ENCODE measurements around the gene CYP27C1. TPM values are rescaled to one million over a fixed set of nuclear protein-coding genes. Genes with fewer than 3 reads are reported as not detected.
A peak's percentile ranks its signal among the peaks of the same experiment; 100 is the strongest.
"Not testable (repeated sequence)": the region's sequence is repeated elsewhere in the genome, so short reads cannot be mapped to it uniquely, and the experiment has no call there.

The CYP27C1 gene
- total RNA-seq, 1 donor from 2014 or later, result 8.0 TPM

DNA sequence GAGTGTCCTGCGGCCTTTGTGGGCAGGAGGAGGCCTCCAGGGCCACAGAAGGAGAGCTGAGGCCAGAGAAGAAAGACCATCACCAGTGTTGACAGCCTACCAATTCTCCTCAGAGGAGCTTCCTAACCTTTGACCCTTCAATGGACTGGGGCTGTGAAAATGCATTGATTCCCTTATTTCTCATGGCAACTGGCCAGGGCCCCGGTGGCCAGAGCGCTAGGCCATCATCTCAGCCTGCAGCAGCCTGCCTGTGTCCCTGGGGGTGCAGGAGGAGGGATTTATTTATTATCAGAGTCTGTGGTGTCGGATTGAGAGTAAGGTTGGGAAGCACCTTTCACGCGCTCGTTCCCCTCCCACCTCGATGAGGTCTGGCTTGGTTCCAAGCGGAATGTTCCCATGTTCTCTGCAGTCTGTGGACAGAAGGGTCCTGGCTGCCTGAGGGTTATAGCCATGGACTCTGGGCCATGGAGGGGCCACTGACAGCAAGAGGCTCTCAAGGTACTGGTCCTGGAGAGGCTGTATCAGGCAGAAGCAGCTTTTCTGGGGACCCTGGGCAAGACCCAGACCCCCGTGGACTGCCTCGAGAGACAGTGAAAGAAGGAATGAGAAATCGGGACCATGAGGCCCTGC, 53.8 kb downstream of the CYP27C1 start:
- H3K27me3 Mint-ChIP-seq, result peaks cover 2% of the 10 kb centered on the region
- TF ChIP-seq, protein P1, sequence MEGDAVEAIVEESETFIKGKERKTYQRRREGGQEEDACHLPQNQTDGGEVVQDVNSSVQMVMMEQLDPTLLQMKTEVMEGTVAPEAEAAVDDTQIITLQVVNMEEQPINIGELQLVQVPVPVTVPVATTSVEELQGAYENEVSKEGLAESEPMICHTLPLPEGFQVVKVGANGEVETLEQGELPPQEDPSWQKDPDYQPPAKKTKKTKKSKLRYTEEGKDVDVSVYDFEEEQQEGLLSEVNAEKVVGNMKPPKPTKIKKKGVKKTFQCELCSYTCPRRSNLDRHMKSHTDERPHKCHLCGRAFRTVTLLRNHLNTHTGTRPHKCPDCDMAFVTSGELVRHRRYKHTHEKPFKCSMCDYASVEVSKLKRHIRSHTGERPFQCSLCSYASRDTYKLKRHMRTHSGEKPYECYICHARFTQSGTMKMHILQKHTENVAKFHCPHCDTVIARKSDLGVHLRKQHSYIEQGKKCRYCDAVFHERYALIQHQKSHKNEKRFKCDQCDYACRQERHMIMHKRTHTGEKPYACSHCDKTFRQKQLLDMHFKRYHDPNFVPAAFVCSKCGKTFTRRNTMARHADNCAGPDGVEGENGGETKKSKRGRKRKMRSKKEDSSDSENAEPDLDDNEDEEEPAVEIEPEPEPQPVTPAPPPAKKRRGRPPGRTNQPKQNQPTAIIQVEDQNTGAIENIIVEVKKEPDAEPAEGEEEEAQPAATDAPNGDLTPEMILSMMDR (IDR thresholded peaks at IDR 0.05; ENCODE audit: unreplicated experiment), result no peak
- no peak overlapping the region for H3K27ac Mint-ChIP-seq
- H3K9me3 Mint-ChIP-seq (ENCODE audit: low read depth), result no peaks in the 10 kb centered on the region
- no peaks in the 10 kb centered on the region for H3K36me3 Mint-ChIP-seq (ENCODE audit: insufficient read depth)
- peaks cover 45% of the 10 kb centered on the region for H3K4me1 Mint-ChIP-seq (ENCODE audit: low read depth)
- no peak overlapping the region for H3K4me3 Mint-ChIP-seq (ENCODE audit: low read depth)
- no peak for DNase-seq (ENCODE audit: low spot score, unreplicated experiment)

DNA sequence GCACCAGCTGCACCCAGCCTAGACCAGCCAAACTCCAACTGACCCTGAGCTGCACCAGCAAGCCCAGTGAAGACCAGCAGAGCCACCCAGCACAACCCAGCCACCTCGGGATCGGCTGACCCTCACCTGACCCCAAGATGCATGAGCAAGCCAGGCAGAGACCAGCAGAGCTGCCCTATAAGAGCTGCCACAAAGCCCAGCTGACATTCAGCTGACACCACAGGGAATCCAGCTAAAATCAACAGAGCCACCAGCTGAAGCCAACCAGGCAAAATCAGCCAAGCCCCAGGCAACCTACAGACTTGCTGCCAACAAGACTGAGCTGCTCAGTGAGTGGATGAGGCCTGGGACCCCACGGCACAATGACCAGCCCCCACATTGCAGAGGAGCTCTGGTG, 54.6 kb downstream of the CYP27C1 start:
- Mint-ChIP-seq H3K4me1 (ENCODE audit: low read depth) (peaks cover 47% of the 10 kb centered on the region), H3K4me3 (ENCODE audit: low read depth) (no peak overlapping the region), H3K27me3 (peaks cover 9% of the 10 kb centered on the region), H3K27ac (no peak overlapping the region), H3K36me3 (ENCODE audit: insufficient read depth) (no peaks in the 10 kb centered on the region), H3K9me3 (ENCODE audit: low read depth) (no peaks in the 10 kb centered on the region)
- TF ChIP-seq, protein P1 (IDR thresholded peaks at IDR 0.05; ENCODE audit: unreplicated experiment), result no peak
- DNase-seq (ENCODE audit: low spot score, unreplicated experiment), result no peak

DNA sequence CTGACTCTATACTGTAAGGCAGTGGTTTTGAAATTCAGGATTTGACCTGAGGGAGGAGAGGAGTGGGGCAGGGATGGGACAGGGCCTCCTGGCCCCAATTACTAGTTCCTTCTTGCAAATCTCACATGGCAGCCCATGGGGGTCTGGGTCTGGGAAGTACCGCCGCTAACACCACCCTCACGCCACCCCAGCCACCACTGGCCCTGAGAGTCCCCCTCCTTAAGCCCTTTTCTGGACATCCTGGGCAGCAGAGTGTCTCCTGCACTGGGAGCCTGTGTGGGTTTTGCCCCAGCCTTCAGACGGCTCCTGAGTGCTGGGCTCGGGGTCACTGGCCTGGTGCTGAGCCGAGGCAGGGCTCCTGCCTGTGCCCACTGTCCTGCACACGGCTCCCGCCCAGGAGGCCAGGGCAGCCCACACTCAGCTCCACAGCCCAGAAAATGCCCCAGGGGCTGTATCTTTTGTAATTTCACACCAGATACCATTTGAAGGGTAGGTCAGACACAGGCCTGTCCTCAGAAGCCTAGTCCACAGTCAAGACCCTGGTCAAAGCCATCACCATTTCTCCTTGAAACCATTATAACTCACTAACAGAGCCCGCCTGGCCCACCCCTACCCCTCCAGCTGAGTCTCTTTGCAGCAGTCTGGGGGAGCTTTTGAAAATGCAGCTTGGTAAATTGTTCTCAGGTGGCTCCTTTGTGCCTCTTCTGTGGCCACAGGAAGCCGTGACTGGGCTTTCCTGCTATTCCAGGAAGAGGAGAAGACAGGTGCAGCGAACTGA, 55.1 kb downstream of the CYP27C1 start:
- DNase-seq (ENCODE audit: low spot score, unreplicated experiment), result no peak
- no peak overlapping the region for H3K4me3 Mint-ChIP-seq (ENCODE audit: low read depth)
- H3K36me3 Mint-ChIP-seq (ENCODE audit: insufficient read depth), result no peaks in the 10 kb centered on the region

DNA sequence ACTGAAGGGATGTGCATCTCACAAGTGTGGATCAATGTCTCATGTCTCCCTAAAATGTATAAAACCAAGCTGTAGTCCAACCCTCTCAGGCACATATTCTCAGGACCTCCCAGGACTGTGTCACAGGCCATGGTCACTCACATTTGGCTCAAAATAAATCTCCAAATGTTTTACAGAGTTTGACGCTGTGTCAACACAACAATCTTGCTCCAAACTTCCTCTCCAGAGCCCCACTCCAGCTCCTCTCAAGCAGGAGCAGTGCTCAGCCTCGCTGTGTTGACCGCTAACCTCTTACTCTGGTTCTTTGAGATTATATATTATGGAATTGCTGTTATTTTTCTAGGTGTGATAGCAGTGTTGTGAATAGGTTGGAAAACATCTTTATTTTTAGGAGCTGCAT, 56.2 kb downstream of the CYP27C1 start:
- TF ChIP-seq, protein P1 (IDR thresholded peaks at IDR 0.05; ENCODE audit: unreplicated experiment), result no peak

More for the DNA sequence above, 55.1 kb downstream of the CYP27C1 start:
- Mint-ChIP-seq H3K27ac (no peak overlapping the region), H3K4me1 (ENCODE audit: low read depth) (peaks cover 43% of the 10 kb centered on the region), H3K27me3 (peaks cover 9% of the 10 kb centered on the region), H3K9me3 (ENCODE audit: low read depth) (no peaks in the 10 kb centered on the region)
- TF ChIP-seq, protein P1 (IDR thresholded peaks at IDR 0.05; ENCODE audit: unreplicated experiment), result no peak

DNA sequence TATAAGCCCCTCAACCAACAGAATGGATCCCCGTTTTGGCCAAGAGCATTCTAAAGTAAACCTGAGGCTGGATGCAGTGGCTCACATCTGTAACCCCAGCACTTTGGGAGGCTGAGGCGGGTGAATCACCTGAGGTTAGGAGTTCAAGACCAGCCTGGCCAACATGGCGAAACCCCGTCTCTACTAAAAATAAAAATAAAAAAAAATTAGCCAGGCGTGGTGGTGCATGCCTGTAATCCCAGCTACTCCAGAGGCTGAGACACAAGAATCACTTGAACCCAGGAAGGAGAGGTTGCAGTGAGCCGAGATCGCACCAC, 57.1 kb downstream of the CYP27C1 start:
- not testable (repeated sequence) for H3K9me3 Mint-ChIP-seq (ENCODE audit: low read depth); DNase-seq (ENCODE audit: low spot score, unreplicated experiment); H3K4me3 Mint-ChIP-seq (ENCODE audit: low read depth); H3K36me3 Mint-ChIP-seq (ENCODE audit: insufficient read depth); H3K27ac Mint-ChIP-seq
- H3K4me1 Mint-ChIP-seq (ENCODE audit: low read depth), result peaks cover 39% of the 10 kb centered on the region
- H3K27me3 Mint-ChIP-seq, result peaks cover 17% of the 10 kb centered on the region

More for the DNA sequence above, 56.2 kb downstream of the CYP27C1 start:
- no peak for DNase-seq (ENCODE audit: low spot score, unreplicated experiment)
- H3K4me3 Mint-ChIP-seq (ENCODE audit: low read depth), result no peak overlapping the region
- H3K4me1 Mint-ChIP-seq (ENCODE audit: low read depth), result peaks cover 39% of the 10 kb centered on the region
- H3K36me3 Mint-ChIP-seq (ENCODE audit: insufficient read depth), result no peaks in the 10 kb centered on the region
- H3K27me3 Mint-ChIP-seq, result peaks cover 16% of the 10 kb centered on the region
- peak overlapping the region; percentile 5 for H3K27ac Mint-ChIP-seq
- no peaks in the 10 kb centered on the region for H3K9me3 Mint-ChIP-seq (ENCODE audit: low read depth)

All from progenitor cell of endocrine pancreas (in vitro differentiated cells).